ENCODE results near the gene AGFG1.
"Not testable (repeated sequence)": the region's sequence is repeated elsewhere in the genome, so short reads cannot be mapped to it uniquely, and the experiment has no call there.

Gene AGFG1

DNA sequence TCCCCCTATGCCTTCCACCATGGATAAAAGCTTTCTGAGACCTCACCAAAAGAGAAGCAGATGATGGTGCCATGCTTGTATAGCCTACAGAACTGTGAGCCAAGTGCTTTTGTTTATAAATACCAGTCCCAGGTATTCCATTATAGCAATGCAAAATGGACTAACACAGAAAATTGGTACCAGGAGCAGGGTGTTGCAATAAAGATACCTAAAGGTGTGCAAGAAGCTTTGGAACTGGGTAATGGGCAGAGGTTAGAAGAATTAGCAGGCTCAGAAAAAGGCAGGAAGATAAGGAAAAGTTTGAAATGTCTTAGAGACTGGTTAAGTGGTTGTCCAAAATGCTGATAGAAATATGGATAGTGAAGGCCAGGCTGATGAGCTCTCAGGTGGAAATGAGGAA is 110.4 kb downstream of the AGFG1 start:
- DNase-seq: no peak
- TF ChIP-seq, protein P1, sequence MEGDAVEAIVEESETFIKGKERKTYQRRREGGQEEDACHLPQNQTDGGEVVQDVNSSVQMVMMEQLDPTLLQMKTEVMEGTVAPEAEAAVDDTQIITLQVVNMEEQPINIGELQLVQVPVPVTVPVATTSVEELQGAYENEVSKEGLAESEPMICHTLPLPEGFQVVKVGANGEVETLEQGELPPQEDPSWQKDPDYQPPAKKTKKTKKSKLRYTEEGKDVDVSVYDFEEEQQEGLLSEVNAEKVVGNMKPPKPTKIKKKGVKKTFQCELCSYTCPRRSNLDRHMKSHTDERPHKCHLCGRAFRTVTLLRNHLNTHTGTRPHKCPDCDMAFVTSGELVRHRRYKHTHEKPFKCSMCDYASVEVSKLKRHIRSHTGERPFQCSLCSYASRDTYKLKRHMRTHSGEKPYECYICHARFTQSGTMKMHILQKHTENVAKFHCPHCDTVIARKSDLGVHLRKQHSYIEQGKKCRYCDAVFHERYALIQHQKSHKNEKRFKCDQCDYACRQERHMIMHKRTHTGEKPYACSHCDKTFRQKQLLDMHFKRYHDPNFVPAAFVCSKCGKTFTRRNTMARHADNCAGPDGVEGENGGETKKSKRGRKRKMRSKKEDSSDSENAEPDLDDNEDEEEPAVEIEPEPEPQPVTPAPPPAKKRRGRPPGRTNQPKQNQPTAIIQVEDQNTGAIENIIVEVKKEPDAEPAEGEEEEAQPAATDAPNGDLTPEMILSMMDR (IDR thresholded peaks at IDR 0.05; ENCODE audit: low read depth, low read length, missing control alignments): no peak
- Histone ChIP-seq H3K36me3 (replicated peaks) (no peaks in the 10 kb centered on the region), H3K27me3 (replicated peaks) (no peaks in the 10 kb centered on the region), H3K4me3 (ENCODE audit: low read depth, low read length) (no peak overlapping the region), H3K27ac (no peak overlapping the region)
- in situ Hi-C loops (cut with HindIII; ENCODE audit: low pct_ligation_motif_present, low sequenced_read_pairs): no loop called here

GRCh38 chr2:227592694-227593387 is 120.9 kb downstream of the AGFG1 start:
- TF ChIP-seq, protein P1 (IDR thresholded peaks at IDR 0.05; ENCODE audit: low read depth, low read length, missing control alignments): no peak
- H3K27me3 ChIP-seq (replicated peaks): no peaks in the 10 kb centered on the region
- in situ Hi-C loops (cut with HindIII; ENCODE audit: low pct_ligation_motif_present, low sequenced_read_pairs): no loop called here
- no peaks in the 10 kb centered on the region for H3K36me3 ChIP-seq (replicated peaks)
- no peak for DNase-seq
- no peak overlapping the region for H3K4me3 ChIP-seq (ENCODE audit: low read depth, low read length)
- no peak overlapping the region for H3K27ac ChIP-seq

- H3K36me3 ChIP-seq (replicated peaks): no peaks in the 10 kb centered on the region
- no peaks in the 10 kb centered on the region for H3K27me3 ChIP-seq (replicated peaks)
- no peak overlapping the region for H3K27ac ChIP-seq
- no peak for DNase-seq
- H3K4me3 ChIP-seq (ENCODE audit: low read depth, low read length): no peak overlapping the region
- in situ Hi-C loops (cut with HindIII; ENCODE audit: low pct_ligation_motif_present, low sequenced_read_pairs): no loop called here
- TF ChIP-seq, protein P1 (IDR thresholded peaks at IDR 0.05; ENCODE audit: low read depth, low read length, missing control alignments): no peak
Measured at GRCh38 chr2:227595797-227596196, 123.8 kb downstream of the AGFG1 start.

GRCh38 chr2:227597036-227597435 is 125.1 kb downstream of the AGFG1 start:
- Histone ChIP-seq H3K36me3 (replicated peaks) (no peaks in the 10 kb centered on the region), H3K27ac (no peak overlapping the region), H3K4me3 (ENCODE audit: low read depth, low read length) (no peak overlapping the region), H3K27me3 (replicated peaks) (no peaks in the 10 kb centered on the region)
- in situ Hi-C loops (cut with HindIII; ENCODE audit: low pct_ligation_motif_present, low sequenced_read_pairs): no loop called here
- no peak for DNase-seq
- TF ChIP-seq, protein P1 (IDR thresholded peaks at IDR 0.05; ENCODE audit: low read depth, low read length, missing control alignments): no peak

DNA sequence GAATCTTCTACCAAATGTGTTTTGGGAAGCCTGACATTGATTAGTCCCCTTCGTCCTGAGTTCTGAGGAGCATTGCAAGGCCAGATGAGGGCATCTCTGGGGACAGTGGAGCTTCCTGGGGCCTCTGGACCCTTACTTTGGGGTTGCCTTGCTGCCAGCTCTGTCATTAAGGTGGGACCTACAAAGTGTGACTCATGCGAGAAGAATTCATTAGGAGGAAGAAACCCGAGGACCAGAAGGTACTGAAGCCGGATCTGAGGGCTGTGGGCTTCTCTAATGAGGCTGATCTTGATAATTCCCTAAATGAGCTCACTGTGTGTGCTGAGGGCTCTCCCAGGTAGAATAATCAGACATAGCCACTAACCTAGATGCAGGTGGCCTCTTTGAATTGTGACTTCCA is 126.0 kb downstream of the AGFG1 start:
- in situ Hi-C loops (cut with HindIII; ENCODE audit: low pct_ligation_motif_present, low sequenced_read_pairs): no loop called here
- no peak overlapping the region for H3K4me3 ChIP-seq (ENCODE audit: low read depth, low read length)
- no peaks in the 10 kb centered on the region for H3K36me3 ChIP-seq (replicated peaks)
- DNase-seq: no peak
- H3K27me3 ChIP-seq (replicated peaks): no peaks in the 10 kb centered on the region
- no peak overlapping the region for H3K27ac ChIP-seq
- TF ChIP-seq, protein P1 (IDR thresholded peaks at IDR 0.05; ENCODE audit: low read depth, low read length, missing control alignments): no peak

DNA sequence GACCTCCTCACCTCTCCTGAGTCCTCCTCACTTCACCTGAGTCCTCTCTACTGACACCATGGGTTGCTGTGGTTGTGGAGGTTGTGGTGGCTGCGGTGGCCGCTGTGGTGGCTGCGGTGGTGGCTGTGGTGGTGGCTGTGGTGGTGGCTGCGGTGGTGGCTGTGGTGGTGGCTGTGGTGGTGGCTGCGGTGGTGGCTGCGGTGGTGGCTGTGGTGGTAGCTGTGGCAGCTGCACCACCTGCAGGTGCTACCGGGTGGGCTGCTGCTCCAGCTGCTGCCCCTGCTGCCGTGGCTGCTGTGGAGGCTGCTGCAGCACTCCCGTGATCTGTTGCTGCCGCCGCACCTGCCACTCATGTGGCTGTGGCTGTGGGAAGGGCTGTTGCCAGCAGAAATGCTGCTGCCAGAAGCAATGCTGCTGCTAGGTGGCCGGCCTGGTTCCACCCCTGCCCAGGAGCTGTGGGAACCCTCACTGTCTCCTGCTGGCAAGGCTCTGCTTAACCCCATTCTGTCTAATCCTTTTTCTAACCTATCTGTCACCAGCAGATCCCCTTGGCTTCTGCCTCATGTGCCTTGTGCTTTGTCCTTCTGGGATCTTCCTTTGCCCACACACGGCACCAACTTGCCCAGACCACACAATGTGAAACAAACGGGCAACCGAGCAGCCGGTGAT is 127.0 kb downstream of the AGFG1 start, which contains the start of gene SCYGR2:
Gene SCYGR2 (plus strand): TSS at position 59 of the 669 bp plus-strand sequence. CDS start 0 bp downstream, at position 59.
- H3K27me3 ChIP-seq (replicated peaks); H3K4me3 ChIP-seq (ENCODE audit: low read depth, low read length); H3K27ac ChIP-seq; H3K36me3 ChIP-seq (replicated peaks); in situ Hi-C loops (cut with HindIII; ENCODE audit: low pct_ligation_motif_present, low sequenced_read_pairs); DNase-seq: not testable (repeated sequence)

Data from brain microvascular endothelial cell (primary cell).